GM12878 (cell line): ENCODE measurements around the gene SOWAHC. TPM values are rescaled to one million over a fixed set of nuclear protein-coding genes. Genes with fewer than 3 reads are reported as not detected.

Experiments used
- ATAC-seq: fragments of 200-7000 bp; cut with Tn5 transposase; 3 replicates; pipeline ENCODE4 v1.9.1; 2020; ENCODE audit warnings: mild to moderate bottlenecking, moderate library complexity
- BruUV-seq: library from RNA; stranded (reverse); fragments of 400-500 nt; replicated peaks from 2 replicates; lab custom pipeline; 2021; lab: Mats Ljungman, UMichigan
- CTCF ChIA-PET: fragments of 300-600 bp; sonication (Branson Sonifier 250); formaldehyde crosslinking; extraction: SDS; loops from one replicate; lab custom pipeline; 2021; ENCODE audit warnings: inconsistent platforms; lab: Yijun Ruan, JAX
- POLR2A ChIA-PET: fragments of 350-600 bp; formaldehyde crosslinking; extraction: SDS; loops from one replicate; lab custom pipeline; 2021; ENCODE audit warnings: inconsistent platforms; lab: Charles Lee
- RAD21 ChIA-PET: fragments of 300-600 bp; sonication (Branson Sonifier 250); formaldehyde crosslinking; loops from one replicate; lab custom pipeline; 2023; ENCODE audit warnings: antibody characterized with exemption; ENCODE audit not compliant: unreplicated experiment; lab: Charles Lee
- SMC1A ChIA-PET: fragments of 300-600 bp; sonication (Branson Sonifier 250); formaldehyde crosslinking; loops from one replicate; lab custom pipeline; 2023; ENCODE audit not compliant: unreplicated experiment, uncharacterized antibody; lab: Charles Lee
- DNase-seq: peaks from one replicate; pipeline ENCODE4 v3.0.0-alpha.2; 2011; ENCODE audit warnings: low read depth, low spot score
- FAIRE-seq: peaks from 3 replicates; lab custom pipeline; 2011; peaks lifted over from hg19 to GRCh38; lab: Jason Lieb, UNC
- H2AFZ ChIP-seq: 2 replicates; pipeline ENCODE4 v1.6.0; 2011; ENCODE audit warnings: low read depth, low read length, control low read depth; ENCODE audit not compliant: control insufficient read depth
- H3K27ac ChIP-seq: 2 replicates; pipeline ENCODE4 v1.5.1; 2011; ENCODE audit warnings: control low read depth; ENCODE audit not compliant: control insufficient read depth, insufficient read depth
- H3K27me3 ChIP-seq, 2 experiments: replicated peaks in 1 of 2; 2 replicates each; pipeline versions ENCODE4 v1.6.0 to v1.6.1; 2011; ENCODE audit warnings: low read length in 1 of 2; ENCODE audit not compliant: control insufficient read depth in 2 of 2, insufficient read depth in 2 of 2
- H3K36me3 ChIP-seq, 2 experiments: 2 replicates each; pipeline ENCODE4 v1.5.1; 2011; ENCODE audit warnings: low read length in 1 of 2; ENCODE audit not compliant: control insufficient read depth in 2 of 2, insufficient read depth in 2 of 2
- H3K4me1 ChIP-seq: 2 replicates; pipeline ENCODE4 v1.6.1; 2011; ENCODE audit warnings: mild to moderate bottlenecking, low read length, moderate library complexity, mixed read lengths; ENCODE audit not compliant: control insufficient read depth, insufficient read depth
- H3K4me2 ChIP-seq: 2 replicates; pipeline ENCODE4 v1.6.0; 2011; ENCODE audit warnings: control low read depth; ENCODE audit not compliant: control insufficient read depth, insufficient read depth
- H3K4me3 ChIP-seq: fragments of 200-600 bp; sonication (generic); 2 replicates; pipeline ENCODE4 v1.5.1; 2016
- H3K79me2 ChIP-seq: 2 replicates; pipeline ENCODE4 v1.6.0; 2011; ENCODE audit warnings: low read length; ENCODE audit not compliant: control insufficient read depth, insufficient read depth
- H3K9ac ChIP-seq: 2 replicates; pipeline ENCODE4 v1.8.0; 2011; ENCODE audit warnings: low read length, control low read depth, mixed read lengths; ENCODE audit not compliant: control insufficient read depth, insufficient read depth
- H3K9me3 ChIP-seq: replicated peaks from 3 replicates; pipeline ENCODE4 v1.5.1; 2011; ENCODE audit warnings: mild to moderate bottlenecking, low read length; ENCODE audit not compliant: control insufficient read depth, insufficient read depth
- H4K20me1 ChIP-seq: 2 replicates; pipeline ENCODE4 v1.6.0; 2011; ENCODE audit not compliant: control insufficient read depth, insufficient read depth
- CHD4 ChIP-seq: fragments of 200-600 bp; sonication (generic); IDR thresholded peaks from 2 replicates; pipeline ENCODE4 v1.6.1; 2016; ENCODE audit warnings: mild to moderate bottlenecking
- CREM ChIP-seq: IDR thresholded peaks from 2 replicates; pipeline ENCODE4 v1.6.1; 2014; ENCODE audit warnings: antibody characterized with exemption, low read depth
- EED ChIP-seq: sonication (generic); IDR thresholded peaks from 2 replicates; pipeline ENCODE4 v1.6.1; 2016; ENCODE audit warnings: antibody characterized with exemption, low read depth
- ETV6 ChIP-seq, 2 experiments: fragments of 450-650 bp in 1 of 2; IDR thresholded peaks in 1 of 2; conservative IDR thresholded peaks in 1 of 2; 2 replicates each; pipeline ENCODE4 v1.6.1; 2014; ENCODE audit warnings: antibody characterized with exemption in 1 of 2, borderline replicate concordance in 1 of 2, low read depth in 1 of 2, mild to moderate bottlenecking in 1 of 2, moderate library complexity in 1 of 2
- IKZF2 ChIP-seq, 2 experiments: fragments of 450-650 bp; IDR thresholded peaks; 2 replicates each; pipeline ENCODE4 v1.6.1; 2017; ENCODE audit warnings: mild to moderate bottlenecking in 2 of 2, moderate library complexity in 2 of 2
- JUNB ChIP-seq: IDR thresholded peaks from 2 replicates; pipeline ENCODE4 v1.6.1; 2016; ENCODE audit warnings: antibody characterized with exemption, mild to moderate bottlenecking
- KDM1A ChIP-seq: fragments of 200-600 bp; sonication (generic); IDR thresholded peaks from 2 replicates; pipeline ENCODE4 v1.6.1; 2016; ENCODE audit warnings: borderline replicate concordance
- MXI1 ChIP-seq: fragments of 150-350 bp; IDR thresholded peaks from 2 replicates; pipeline ENCODE4 v1.6.1; 2011; ENCODE audit warnings: low read depth, mild to moderate bottlenecking, inconsistent platforms, low read length, improper control_type of control experiment
- NRF1 ChIP-seq: conservative IDR thresholded peaks from 2 replicates; pipeline ENCODE4 v1.6.1; 2011; ENCODE audit warnings: mild to moderate bottlenecking, low read depth, low read length, improper control_type of control experiment
- RUNX3 ChIP-seq: IDR thresholded peaks from 2 replicates; pipeline ENCODE4 v1.6.1; 2012; ENCODE audit warnings: low read length, inconsistent platforms
- SMAD5 ChIP-seq: IDR thresholded peaks from 2 replicates; pipeline ENCODE4 v1.6.1; 2016; ENCODE audit warnings: antibody characterized with exemption, low read depth
- ZNF622 ChIP-seq: fragments of 450-650 bp; IDR thresholded peaks from 2 replicates; pipeline ENCODE4 v1.6.1; 2017; ENCODE audit warnings: mild to moderate bottlenecking, inconsistent platforms
- WGBS: methylation state at CpG from one replicate; pipeline ENCODE4 v1.1.6; 2016; ENCODE audit warnings: low lambda C conversion rate; ENCODE audit not compliant: insufficient replicate concordance, insufficient coverage; ENCODE audit errors: missing lambda C conversion rate; 5-methylcytosine and 5-hydroxymethylcytosine counted together
- in situ Hi-C: fragments of 300-500 bp; cut with MboI; formaldehyde crosslinking; loops from 9 replicates; pipeline ENCODE4 v1.14.3; 2018; ENCODE audit warnings: mixed read lengths
- intact Hi-C: fragments of 100-400 bp; cut with micrococcal nuclease; formaldehyde crosslinking; loops from one replicate; pipeline ENCODE4 v1.14.2; 2022; ENCODE audit not compliant: unreplicated experiment
- polyA plus RNA-seq, 11 experiments: library from polyadenylated mRNA; depleted of rRNA in 4 of 11; unstranded in 6 of 11; stranded (reverse) in 5 of 11; fragments of >200 nt; fragmentation: Nextera tagmentation in 4 of 11; fragmentation: Illumina TruSeq in 1 of 11; extraction: Ambion mirVana in 4 of 11; extraction: Trizol in 1 of 11; gene quantifications; 1 replicate in 1 of 11; 2 replicates in 10 of 11; pipeline versions ENCODE4 v1.2.1 to v1.2.3, GENCODE V29; 2011 to 2016; ENCODE audit warnings: inconsistent platforms in 2 of 11, missing spikeins in 2 of 11, low read depth in 1 of 11
- total RNA-seq, 4 experiments: library from RNA; depleted of rRNA in 3 of 4; stranded (reverse); fragments of >200 nt in 3 of 4; fragmentation: Illumina TruSeq in 1 of 4; extraction: Trizol in 1 of 4; gene quantifications; 2 replicates each; pipeline versions ENCODE4 v1.2.1 to v1.2.3, GENCODE V29; 2013 to 2021
- TF ChIP-seq, protein P1 (sequence below): fragments of 450-650 bp; IDR thresholded peaks from 2 replicates; pipeline ENCODE4 v1.6.1; 2017; ENCODE audit warnings: antibody characterized with exemption, mild to moderate bottlenecking, moderate library complexity
- TF ChIP-seq, protein P2 (sequence below): IDR thresholded peaks from 2 replicates; pipeline ENCODE4 v1.6.1; 2012; ENCODE audit warnings: low read depth, low read length, improper control_type of control experiment
- TF ChIP-seq, protein P3 (sequence below): IDR thresholded peaks from 2 replicates; pipeline ENCODE4 v1.6.1; 2012; ENCODE audit warnings: low read length, inconsistent platforms
- TF ChIP-seq, protein P4 (sequence below): fragments of 450-650 bp; conservative IDR thresholded peaks from 2 replicates; pipeline ENCODE4 v1.6.1; 2017; ENCODE audit warnings: mild to moderate bottlenecking, moderate library complexity

The SOWAHC gene
- total and polyA plus RNA-seq, 10 of the 15 experiments (the other 5 are each of a cell fraction or from before 2014, with no cell fraction given) = 0.48 to 2.6 (median 1.8) TPM

DNA sequence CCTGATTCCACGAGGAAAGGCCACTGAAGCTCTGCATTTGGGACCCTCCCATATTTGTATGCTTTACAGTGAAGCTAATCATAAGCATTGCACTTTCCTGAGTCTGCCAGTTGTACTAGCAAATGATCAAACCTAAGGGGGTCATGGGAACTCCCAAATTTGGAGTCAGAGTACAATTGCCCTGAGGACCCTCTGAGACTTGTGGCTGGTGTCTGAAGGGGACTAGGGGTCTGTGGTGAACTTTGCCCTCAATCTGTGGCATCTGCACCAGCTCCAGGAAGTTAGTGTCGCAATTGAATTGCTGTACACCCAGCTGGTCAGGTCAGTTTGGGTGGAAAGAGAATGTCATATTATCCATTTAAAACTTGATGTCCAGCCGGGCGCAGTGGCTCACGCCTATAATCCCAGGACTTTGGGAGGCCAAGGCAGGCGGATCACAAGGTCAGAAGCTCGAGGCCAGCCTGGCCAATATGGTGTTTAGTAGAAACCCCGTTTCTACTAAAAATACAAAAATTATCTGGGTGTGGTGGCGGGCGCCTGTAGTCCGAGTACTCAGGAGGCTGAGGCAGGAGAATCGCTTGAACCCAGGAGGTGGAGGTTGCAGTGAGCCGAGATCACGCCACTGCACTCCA lies 18.1 kb downstream of the SOWAHC start (continued):
- TF ChIP-seq, protein P1, sequence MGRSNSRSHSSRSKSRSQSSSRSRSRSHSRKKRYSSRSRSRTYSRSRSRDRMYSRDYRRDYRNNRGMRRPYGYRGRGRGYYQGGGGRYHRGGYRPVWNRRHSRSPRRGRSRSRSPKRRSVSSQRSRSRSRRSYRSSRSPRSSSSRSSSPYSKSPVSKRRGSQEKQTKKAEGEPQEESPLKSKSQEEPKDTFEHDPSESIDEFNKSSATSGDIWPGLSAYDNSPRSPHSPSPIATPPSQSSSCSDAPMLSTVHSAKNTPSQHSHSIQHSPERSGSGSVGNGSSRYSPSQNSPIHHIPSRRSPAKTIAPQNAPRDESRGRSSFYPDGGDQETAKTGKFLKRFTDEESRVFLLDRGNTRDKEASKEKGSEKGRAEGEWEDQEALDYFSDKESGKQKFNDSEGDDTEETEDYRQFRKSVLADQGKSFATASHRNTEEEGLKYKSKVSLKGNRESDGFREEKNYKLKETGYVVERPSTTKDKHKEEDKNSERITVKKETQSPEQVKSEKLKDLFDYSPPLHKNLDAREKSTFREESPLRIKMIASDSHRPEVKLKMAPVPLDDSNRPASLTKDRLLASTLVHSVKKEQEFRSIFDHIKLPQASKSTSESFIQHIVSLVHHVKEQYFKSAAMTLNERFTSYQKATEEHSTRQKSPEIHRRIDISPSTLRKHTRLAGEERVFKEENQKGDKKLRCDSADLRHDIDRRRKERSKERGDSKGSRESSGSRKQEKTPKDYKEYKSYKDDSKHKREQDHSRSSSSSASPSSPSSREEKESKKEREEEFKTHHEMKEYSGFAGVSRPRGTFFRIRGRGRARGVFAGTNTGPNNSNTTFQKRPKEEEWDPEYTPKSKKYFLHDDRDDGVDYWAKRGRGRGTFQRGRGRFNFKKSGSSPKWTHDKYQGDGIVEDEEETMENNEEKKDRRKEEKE = no peak
- TF ChIP-seq, protein P2, sequence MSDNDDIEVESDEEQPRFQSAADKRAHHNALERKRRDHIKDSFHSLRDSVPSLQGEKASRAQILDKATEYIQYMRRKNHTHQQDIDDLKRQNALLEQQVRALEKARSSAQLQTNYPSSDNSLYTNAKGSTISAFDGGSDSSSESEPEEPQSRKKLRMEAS = no peak
- TF ChIP-seq CHD4 (no peak), IKZF2 (IDR thresholded peaks at IDR 0.05) (no peak), ZNF622 (no peak)

DNA sequence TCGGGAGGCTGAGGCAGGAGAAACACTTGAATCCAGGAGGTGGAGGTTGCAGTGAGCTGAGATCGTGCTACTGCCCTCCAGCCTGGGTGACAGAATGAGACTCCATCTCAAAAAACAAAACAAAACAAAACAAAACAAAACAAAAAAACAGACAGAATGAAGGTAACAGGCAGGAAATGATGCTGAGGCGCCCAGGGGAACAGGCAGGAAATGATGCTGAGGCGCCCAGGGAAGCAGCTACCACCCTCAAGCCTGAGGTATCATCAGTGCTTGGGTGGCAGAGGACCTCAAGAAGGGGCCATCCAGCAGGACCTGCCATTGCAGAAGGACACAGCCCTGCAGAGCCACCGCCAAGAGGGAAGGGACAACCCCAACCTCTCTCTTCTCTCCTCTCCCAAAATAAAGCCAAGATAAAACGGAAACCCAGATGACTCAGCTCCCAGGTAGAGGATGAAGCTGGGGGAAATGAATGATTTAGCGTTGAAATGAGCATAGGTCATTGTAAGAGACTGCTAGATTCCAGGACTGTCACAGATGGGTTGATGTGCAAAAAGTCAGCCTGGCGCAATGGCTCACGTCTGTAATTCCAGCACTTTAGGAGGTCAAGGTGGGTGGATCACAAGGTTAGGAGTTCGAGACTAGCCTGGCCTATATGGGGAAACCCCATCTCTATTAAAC lies 19.3 kb downstream of the SOWAHC start:
- peaks cover 26% of the 10 kb centered on the region for H3K4me1 ChIP-seq
- no peak overlapping the region for H3K27ac ChIP-seq
- H2AFZ ChIP-seq = peak overlapping the region; percentile 4; the same call in 1 of the 2 replicates
- no peaks in the 10 kb centered on the region for H3K36me3 ChIP-seq
- H3K9ac ChIP-seq = no peak overlapping the region
- H4K20me1 ChIP-seq = no peaks in the 10 kb centered on the region
- no peaks in the 10 kb centered on the region for H3K79me2 ChIP-seq
- H3K9me3 ChIP-seq = peaks cover 2% of the 10 kb centered on the region; the same call in 2 of the 3 replicates
- no peak overlapping the region for H3K4me3 ChIP-seq
- FAIRE-seq (no peak), DNase-seq (no peak), ATAC-seq (no peak)
- RAD21 ChIA-PET = no interaction called here
- POLR2A ChIA-PET = no interaction called here
- intact Hi-C loops = no loop called here
- SMC1A ChIA-PET = no interaction called here
- H3K27me3 ChIP-seq = no peaks in the 10 kb centered on the region
- WGBS = 42% methylated on average over 10 of the region's 10 CpGs
- BruUV-seq = no TSS peak
- CTCF ChIA-PET = interaction anchor here (1.4 kb wide), 1 partner anchor 11 kb away, joined by 4 read pairs; no protein-coding TSS in a partner anchor
- H3K4me2 ChIP-seq = peak overlapping the region; percentile 11; the same call in 1 of the 2 replicates
- in situ Hi-C loops = no loop called here
- TF ChIP-seq JUNB (peak; percentile 26; the same call in 1 of the 2 replicates), NRF1 (no peak), EED (peak; percentile 78), SMAD5 (no peak), MXI1 (no peak), ETV6 (conservative IDR thresholded peaks at IDR 0.05 in 1 of 2, IDR thresholded peaks at IDR 0.05 in 1 of 2; ENCODE audit: borderline replicate concordance in 1 of 2, low read depth in 1 of 2) (0 out of 4 replicates have a peak, but pooled peaks of 1 of the 2 experiments have one; percentile 41), RUNX3 (peak; percentile 15; the same call in 1 of the 2 replicates), CREM (peak; percentile 29; the same call in 1 of the 2 replicates), KDM1A (no peak)
- TF ChIP-seq, protein P3, sequence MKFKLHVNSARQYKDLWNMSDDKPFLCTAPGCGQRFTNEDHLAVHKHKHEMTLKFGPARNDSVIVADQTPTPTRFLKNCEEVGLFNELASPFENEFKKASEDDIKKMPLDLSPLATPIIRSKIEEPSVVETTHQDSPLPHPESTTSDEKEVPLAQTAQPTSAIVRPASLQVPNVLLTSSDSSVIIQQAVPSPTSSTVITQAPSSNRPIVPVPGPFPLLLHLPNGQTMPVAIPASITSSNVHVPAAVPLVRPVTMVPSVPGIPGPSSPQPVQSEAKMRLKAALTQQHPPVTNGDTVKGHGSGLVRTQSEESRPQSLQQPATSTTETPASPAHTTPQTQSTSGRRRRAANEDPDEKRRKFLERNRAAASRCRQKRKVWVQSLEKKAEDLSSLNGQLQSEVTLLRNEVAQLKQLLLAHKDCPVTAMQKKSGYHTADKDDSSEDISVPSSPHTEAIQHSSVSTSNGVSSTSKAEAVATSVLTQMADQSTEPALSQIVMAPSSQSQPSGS = no peak
- TF ChIP-seq, protein P4, sequence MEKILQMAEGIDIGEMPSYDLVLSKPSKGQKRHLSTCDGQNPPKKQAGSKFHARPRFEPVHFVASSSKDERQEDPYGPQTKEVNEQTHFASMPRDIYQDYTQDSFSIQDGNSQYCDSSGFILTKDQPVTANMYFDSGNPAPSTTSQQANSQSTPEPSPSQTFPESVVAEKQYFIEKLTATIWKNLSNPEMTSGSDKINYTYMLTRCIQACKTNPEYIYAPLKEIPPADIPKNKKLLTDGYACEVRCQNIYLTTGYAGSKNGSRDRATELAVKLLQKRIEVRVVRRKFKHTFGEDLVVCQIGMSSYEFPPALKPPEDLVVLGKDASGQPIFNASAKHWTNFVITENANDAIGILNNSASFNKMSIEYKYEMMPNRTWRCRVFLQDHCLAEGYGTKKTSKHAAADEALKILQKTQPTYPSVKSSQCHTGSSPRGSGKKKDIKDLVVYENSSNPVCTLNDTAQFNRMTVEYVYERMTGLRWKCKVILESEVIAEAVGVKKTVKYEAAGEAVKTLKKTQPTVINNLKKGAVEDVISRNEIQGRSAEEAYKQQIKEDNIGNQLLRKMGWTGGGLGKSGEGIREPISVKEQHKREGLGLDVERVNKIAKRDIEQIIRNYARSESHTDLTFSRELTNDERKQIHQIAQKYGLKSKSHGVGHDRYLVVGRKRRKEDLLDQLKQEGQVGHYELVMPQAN = no peak
